ENCODE results near the gene FAM120B. TPM values are rescaled to one million over a fixed set of nuclear protein-coding genes. Genes with fewer than 3 reads are reported as not detected.
"Not testable (repeated sequence)": the region's sequence is repeated elsewhere in the genome, so short reads cannot be mapped to it uniquely, and the experiment has no call there.

The FAM120B gene
- total RNA-seq, 5 donors from 2014 or later (not counting 1 experiment from before 2014, with no cell fraction given) = 34.1 to 39.8 (median 38.0) TPM

DNA sequence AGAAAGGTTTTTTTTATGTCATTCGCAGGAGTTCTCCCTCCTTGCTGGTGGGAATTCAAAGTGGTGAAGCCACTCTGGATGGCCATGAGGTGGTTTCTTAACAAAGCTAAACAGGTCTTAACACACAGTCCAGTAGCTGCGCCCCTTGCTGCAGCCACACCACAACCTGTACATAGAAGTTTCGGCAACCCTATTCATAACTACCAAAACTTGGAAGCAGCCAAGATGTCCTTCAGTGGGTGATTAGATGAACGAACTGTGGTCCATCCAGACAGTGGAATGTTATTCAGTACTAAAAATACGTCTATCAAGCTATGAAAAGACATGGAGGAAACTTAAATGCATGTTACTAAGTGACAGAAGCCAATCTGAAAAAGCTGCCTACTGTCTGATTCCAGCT lies 78.9 kb downstream of the FAM120B start:
- Histone ChIP-seq H3K36me3 (ENCODE audit: control insufficient read depth in 2 of 2, extremely low read depth in 1 of 2, insufficient read depth in 1 of 2, low read length in 1 of 2) (peaks cover 3 to 28% of the 10 kb centered on the region in 2 donors), H3K9me3 (no peaks in the 10 kb centered on the region), H3K27ac (ENCODE audit: low read length) (no peak overlapping the region), H3K4me3 (ENCODE audit: control insufficient read depth in 1 of 2, extremely low read depth in 1 of 2, low read length in 1 of 2) (no peak overlapping the region), H3K4me1 (ENCODE audit: control insufficient read depth in 1 of 2, extremely low read depth in 1 of 2, insufficient read depth in 2 of 2, low read length in 2 of 2) (no peaks in the 10 kb centered on the region), H3K27me3 (replicated peaks in 1 of 2; ENCODE audit: control insufficient read depth in 2 of 2, extremely low read depth in 1 of 2, insufficient read depth in 2 of 2, low read length in 1 of 2) (no peaks in the 10 kb centered on the region)
- CTCF ChIA-PET = no interaction called here
- H3K4me3 Mint-ChIP-seq = no peak overlapping the region
- H3K4me1 Mint-ChIP-seq = no peaks in the 10 kb centered on the region
- H3K9me3 Mint-ChIP-seq = no peaks in the 10 kb centered on the region
- WGBS (ENCODE audit: insufficient coverage) = 98% methylated on average over 5 of the region's 5 CpGs
- no peak for DNase-seq
- H3K27ac Mint-ChIP-seq = no peak overlapping the region
- peaks cover 45% of the 10 kb centered on the region for H3K36me3 Mint-ChIP-seq
- H3K27me3 Mint-ChIP-seq = no peaks in the 10 kb centered on the region
- POLR2A ChIA-PET = no interaction called here
- no peak for ATAC-seq (replicated peaks in 1 of 4)

DNA sequence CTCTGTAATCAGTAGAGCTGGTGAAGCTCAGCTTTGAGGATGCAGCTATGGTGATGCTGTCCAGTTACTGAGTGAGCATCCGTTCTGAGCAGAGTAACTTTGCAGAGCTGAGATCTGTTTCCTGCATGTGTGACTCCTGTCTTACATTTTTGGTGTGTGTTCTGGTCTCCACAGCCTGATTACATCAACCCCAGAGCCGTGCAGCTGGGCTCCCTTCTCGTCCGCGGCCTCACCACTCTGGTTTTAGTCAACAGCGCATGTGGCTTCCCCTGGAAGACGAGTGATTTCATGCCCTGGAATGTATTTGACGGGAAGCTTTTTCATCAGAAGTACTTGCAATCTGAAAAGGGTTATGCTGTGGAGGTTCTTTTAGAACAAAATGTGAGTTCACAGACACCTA lies 81.6 kb downstream of the FAM120B start:
- H3K27ac Mint-ChIP-seq = no peak overlapping the region
- ChIA-PET CTCF (no interaction called here), POLR2A (no interaction called here)
- Histone ChIP-seq H3K27me3 (replicated peaks in 1 of 2; ENCODE audit: control insufficient read depth in 2 of 2, extremely low read depth in 1 of 2, insufficient read depth in 2 of 2, low read length in 1 of 2) (no peaks in the 10 kb centered on the region), H3K4me3 (ENCODE audit: control insufficient read depth in 1 of 2, extremely low read depth in 1 of 2, low read length in 1 of 2) (no peak overlapping the region), H3K9me3 (no peaks in the 10 kb centered on the region), H3K36me3 (ENCODE audit: control insufficient read depth in 2 of 2, extremely low read depth in 1 of 2, insufficient read depth in 1 of 2, low read length in 1 of 2) (peaks cover 8 to 40% of the 10 kb centered on the region in 2 donors), H3K4me1 (ENCODE audit: control insufficient read depth in 1 of 2, extremely low read depth in 1 of 2, insufficient read depth in 2 of 2, low read length in 2 of 2) (no peaks in the 10 kb centered on the region), H3K27ac (ENCODE audit: low read length) (no peak overlapping the region)
- H3K27me3 Mint-ChIP-seq = no peaks in the 10 kb centered on the region
- H3K9me3 Mint-ChIP-seq = no peaks in the 10 kb centered on the region
- ATAC-seq (replicated peaks in 1 of 4) = no peak
- peaks cover 55% of the 10 kb centered on the region for H3K36me3 Mint-ChIP-seq
- H3K4me3 Mint-ChIP-seq = no peak overlapping the region
- no peaks in the 10 kb centered on the region for H3K4me1 Mint-ChIP-seq
- no peak for DNase-seq
- 91% methylated on average over 2 of the region's 8 CpGs for WGBS (ENCODE audit: insufficient coverage)

DNA sequence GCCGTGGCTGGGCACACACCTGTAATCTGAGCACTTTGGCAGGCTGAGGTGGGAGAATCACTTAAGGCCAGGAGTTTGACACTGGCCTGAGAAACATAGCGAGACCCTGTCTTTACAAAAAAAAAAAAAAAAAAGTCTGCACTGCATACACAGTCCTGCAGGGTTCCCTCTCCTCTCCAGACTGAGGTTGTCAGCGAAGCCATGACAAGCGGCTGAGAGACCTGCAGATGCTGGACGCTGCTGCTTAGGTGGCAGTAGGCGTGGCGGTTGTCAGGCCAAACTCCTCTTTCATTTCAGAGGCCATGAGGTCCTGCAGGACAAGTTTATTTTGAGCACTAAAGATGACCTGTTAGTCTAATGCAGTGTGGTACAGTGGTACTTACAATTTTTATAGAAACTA lies 86.5 kb downstream of the FAM120B start:
- peaks cover 20 to 79% of the 10 kb centered on the region in 2 donors for H3K36me3 ChIP-seq (ENCODE audit: control insufficient read depth in 2 of 2, extremely low read depth in 1 of 2, insufficient read depth in 1 of 2, low read length in 1 of 2)
- no peaks in the 10 kb centered on the region for H3K9me3 ChIP-seq
- 100% methylated on average over 3 of the region's 7 CpGs for WGBS (ENCODE audit: insufficient coverage)
- ChIA-PET CTCF (no interaction called here), POLR2A (no interaction called here)
- Mint-ChIP-seq H3K4me3 (no peak overlapping the region), H3K27ac (no peak overlapping the region), H3K27me3 (no peaks in the 10 kb centered on the region), H3K36me3 (peaks cover 80% of the 10 kb centered on the region), H3K9me3 (peaks cover 0 to 4% (median 0%) of the 10 kb centered on the region in 3 donors), H3K4me1 (no peaks in the 10 kb centered on the region)
- ATAC-seq (replicated peaks in 1 of 4) = no peak
- H3K27ac ChIP-seq (ENCODE audit: low read length) = no peak overlapping the region
- no peaks in the 10 kb centered on the region for H3K27me3 ChIP-seq (replicated peaks in 1 of 2; ENCODE audit: control insufficient read depth in 2 of 2, extremely low read depth in 1 of 2, insufficient read depth in 2 of 2, low read length in 1 of 2)
- no peak overlapping the region for H3K4me3 ChIP-seq (ENCODE audit: control insufficient read depth in 1 of 2, extremely low read depth in 1 of 2, low read length in 1 of 2)
- DNase-seq = no peak
- no peaks in the 10 kb centered on the region for H3K4me1 ChIP-seq (ENCODE audit: control insufficient read depth in 1 of 2, extremely low read depth in 1 of 2, insufficient read depth in 2 of 2, low read length in 2 of 2)

DNA sequence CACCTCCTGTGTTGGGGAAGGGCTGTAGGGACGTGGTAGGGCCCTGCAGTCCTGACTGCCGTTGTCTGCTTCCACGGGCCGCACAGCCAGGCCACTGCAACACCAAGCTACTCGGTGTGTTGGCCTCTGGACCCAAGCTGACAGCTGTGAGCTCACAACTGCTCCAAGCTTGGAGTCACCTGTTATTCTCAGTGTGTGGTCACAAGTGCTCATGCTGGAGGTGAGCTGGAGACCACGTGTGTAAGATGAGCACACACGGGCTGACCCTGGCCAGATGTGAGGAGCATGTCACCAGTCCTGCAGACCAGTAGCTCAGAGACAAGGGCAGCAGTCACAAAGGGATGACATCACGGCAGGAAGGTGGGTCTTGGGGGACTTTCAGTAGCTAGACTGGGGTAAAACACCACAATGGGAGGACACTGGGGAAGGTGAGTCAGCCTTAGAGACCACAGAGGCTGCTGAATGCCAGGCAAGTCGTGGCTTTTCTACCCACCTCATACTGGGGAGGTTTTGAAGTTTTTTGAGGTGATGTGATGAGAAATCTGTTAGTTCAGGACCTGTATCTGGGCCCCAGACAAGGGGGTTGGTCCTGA lies 87.3 kb downstream of the FAM120B start:
- peaks cover 0 to 4% (median 0%) of the 10 kb centered on the region in 3 donors for H3K9me3 Mint-ChIP-seq

DNA sequence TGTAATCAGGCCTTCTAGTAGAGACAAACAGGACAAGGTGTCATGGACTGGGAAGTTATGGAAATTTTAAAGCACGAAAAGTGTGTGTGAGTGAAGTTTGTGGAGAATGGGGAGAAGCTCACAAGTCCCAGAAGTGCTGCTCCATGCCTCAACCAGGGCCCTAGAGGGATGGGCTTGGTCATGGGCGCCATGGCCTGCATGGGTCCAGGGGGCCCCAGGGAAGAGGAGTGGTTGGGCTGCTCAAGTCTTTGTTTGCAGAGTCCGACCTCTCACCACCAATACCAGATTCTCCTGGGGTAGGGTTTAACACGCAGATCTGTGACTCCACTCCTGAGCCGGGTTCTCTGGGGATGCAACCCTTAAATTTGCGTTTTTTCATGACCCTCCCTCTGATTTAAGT lies 88.4 kb downstream of the FAM120B start:
- Mint-ChIP-seq H3K4me1 (no peaks in the 10 kb centered on the region), H3K4me3 (no peak overlapping the region), H3K27ac (peak overlapping the region in 1 of 2 donors; percentile 6), H3K36me3 (peaks cover 72% of the 10 kb centered on the region), H3K27me3 (no peaks in the 10 kb centered on the region), H3K9me3 (peaks cover 0 to 4% (median 0%) of the 10 kb centered on the region in 3 donors)
- no peaks in the 10 kb centered on the region for H3K27me3 ChIP-seq (replicated peaks in 1 of 2; ENCODE audit: control insufficient read depth in 2 of 2, extremely low read depth in 1 of 2, insufficient read depth in 2 of 2, low read length in 1 of 2)
- 100% methylated on average over 3 of the region's 6 CpGs for WGBS (ENCODE audit: insufficient coverage)
- CTCF ChIA-PET = no interaction called here
- no peaks in the 10 kb centered on the region for H3K9me3 ChIP-seq
- H3K27ac ChIP-seq (ENCODE audit: low read length) = no peak overlapping the region
- POLR2A ChIA-PET = no interaction called here
- no peaks in the 10 kb centered on the region for H3K4me1 ChIP-seq (ENCODE audit: control insufficient read depth in 1 of 2, extremely low read depth in 1 of 2, insufficient read depth in 2 of 2, low read length in 2 of 2)
- peaks cover 17 to 62% of the 10 kb centered on the region in 2 donors for H3K36me3 ChIP-seq (ENCODE audit: control insufficient read depth in 2 of 2, extremely low read depth in 1 of 2, insufficient read depth in 1 of 2, low read length in 1 of 2)
- DNase-seq = no peak
- no peak for ATAC-seq (replicated peaks in 1 of 4)
- H3K4me3 ChIP-seq (ENCODE audit: control insufficient read depth in 1 of 2, extremely low read depth in 1 of 2, low read length in 1 of 2) = no peak overlapping the region

More for the DNA sequence above, 87.3 kb downstream of the FAM120B start:
- Histone ChIP-seq H3K9me3 (no peaks in the 10 kb centered on the region), H3K27ac (ENCODE audit: low read length) (no peak overlapping the region), H3K4me1 (ENCODE audit: control insufficient read depth in 1 of 2, extremely low read depth in 1 of 2, insufficient read depth in 2 of 2, low read length in 2 of 2) (no peaks in the 10 kb centered on the region), H3K27me3 (replicated peaks in 1 of 2; ENCODE audit: control insufficient read depth in 2 of 2, extremely low read depth in 1 of 2, insufficient read depth in 2 of 2, low read length in 1 of 2) (no peaks in the 10 kb centered on the region), H3K36me3 (ENCODE audit: control insufficient read depth in 2 of 2, extremely low read depth in 1 of 2, insufficient read depth in 1 of 2, low read length in 1 of 2) (peaks cover 20 to 72% of the 10 kb centered on the region in 2 donors), H3K4me3 (ENCODE audit: control insufficient read depth in 1 of 2, extremely low read depth in 1 of 2, low read length in 1 of 2) (no peak overlapping the region)
- H3K4me3 Mint-ChIP-seq = no peak overlapping the region
- no peak overlapping the region for H3K27ac Mint-ChIP-seq
- DNase-seq (no peak), ATAC-seq (replicated peaks in 1 of 4) (no peak)
- CTCF ChIA-PET = no interaction called here
- 97% methylated on average over 8 of the region's 9 CpGs for WGBS (ENCODE audit: insufficient coverage)
- POLR2A ChIA-PET = interaction anchor here in 1 of 2 donors (0.6 kb wide), 1 partner anchor 137 kb away, joined by 3 read pairs; no protein-coding TSS in a partner anchor
- H3K36me3 Mint-ChIP-seq = peaks cover 78% of the 10 kb centered on the region
- H3K27me3 Mint-ChIP-seq = no peaks in the 10 kb centered on the region
- H3K4me1 Mint-ChIP-seq = no peaks in the 10 kb centered on the region

DNA sequence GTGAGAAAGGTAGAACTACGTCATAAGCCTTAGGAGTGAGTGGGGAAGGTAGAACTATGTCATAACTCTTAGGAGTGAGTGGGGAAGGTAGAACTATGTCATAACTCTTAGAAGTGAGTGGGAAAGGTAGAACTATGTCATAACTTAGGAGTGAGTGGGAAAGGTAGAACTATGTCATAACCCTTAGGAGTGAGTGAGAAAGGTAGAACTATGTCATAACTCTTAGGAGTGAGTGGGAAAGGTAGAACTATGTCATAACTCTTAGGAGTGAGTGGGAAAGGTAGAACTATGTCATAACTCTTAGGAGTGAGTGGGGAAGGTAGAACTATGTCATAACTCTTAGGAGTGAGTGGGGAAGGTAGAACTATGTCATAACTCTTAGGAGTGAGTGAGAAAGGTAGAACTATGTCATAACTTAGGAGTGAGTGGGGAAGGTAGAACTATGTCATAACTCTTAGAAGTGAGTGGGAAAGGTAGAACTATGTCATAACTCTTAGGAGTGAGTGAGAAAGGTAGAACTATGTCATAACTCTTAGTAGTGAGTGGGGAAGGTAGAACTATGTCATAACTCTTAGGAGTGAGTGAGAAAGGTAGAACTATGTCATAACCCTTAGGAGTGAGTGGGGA lies 92.3 kb downstream of the FAM120B start:
- H3K27ac Mint-ChIP-seq; H3K9me3 Mint-ChIP-seq; H3K4me3 ChIP-seq (ENCODE audit: control insufficient read depth in 1 of 2, extremely low read depth in 1 of 2, low read length in 1 of 2); H3K4me1 Mint-ChIP-seq; ATAC-seq (replicated peaks in 1 of 4); H3K4me1 ChIP-seq (ENCODE audit: control insufficient read depth in 1 of 2, extremely low read depth in 1 of 2, insufficient read depth in 2 of 2, low read length in 2 of 2); POLR2A ChIA-PET; H3K27me3 Mint-ChIP-seq; H3K9me3 ChIP-seq; H3K27me3 ChIP-seq (replicated peaks in 1 of 2; ENCODE audit: control insufficient read depth in 2 of 2, extremely low read depth in 1 of 2, insufficient read depth in 2 of 2, low read length in 1 of 2); H3K27ac ChIP-seq (ENCODE audit: low read length); CTCF ChIA-PET; H3K4me3 Mint-ChIP-seq: not testable (repeated sequence)
- H3K36me3 ChIP-seq (ENCODE audit: control insufficient read depth in 2 of 2, extremely low read depth in 1 of 2, insufficient read depth in 1 of 2, low read length in 1 of 2) = peaks cover 14 to 62% of the 10 kb centered on the region in 2 donors
- no CpG with 5 or more reads among the region's 1 CpG for WGBS (ENCODE audit: insufficient coverage)
- DNase-seq = peak in 1 of 35 experiments; percentile 4
- H3K36me3 Mint-ChIP-seq = peaks cover 73% of the 10 kb centered on the region

Data from T-cell (primary cell).